ENCODE results near the gene MAMDC4.
A peak's percentile ranks its signal among the peaks of the same experiment; 100 is the strongest.
"Not testable (repeated sequence)": the region's sequence is repeated elsewhere in the genome, so short reads cannot be mapped to it uniquely, and the experiment has no call there.

The MAMDC4 gene

GRCh38 chr9:136851941-136852663, at the start of gene MAMDC4:
MAMDC4 (plus strand) TSS chr9:136852346; CDS start chr9:136852417, 71 bp downstream.
- DNase-seq: no peak

- DNase-seq: not testable (repeated sequence)
Measured at GRCh38 chr9:136803009-136803550, 49.1 kb upstream of the MAMDC4 start.

GRCh38 chr9:136803551-136804508, 48.3 kb upstream of the MAMDC4 start:
- no peak for DNase-seq

GRCh38 chr9:136804509-136805206, 47.5 kb upstream of the MAMDC4 start:
- DNase-seq: no peak

- DNase-seq: no peak
Measured at GRCh38 chr9:136805207-136805740, 46.9 kb upstream of the MAMDC4 start.

- DNase-seq: no peak
Measured at GRCh38 chr9:136806067-136806466, 46.1 kb upstream of the MAMDC4 start.

GRCh38 chr9:136806631-136807201, 45.4 kb upstream of the MAMDC4 start:
- no peak for DNase-seq

GRCh38 chr9:136807281-136808074, 44.7 kb upstream of the MAMDC4 start, which contains the start of gene RABL6:
RABL6 (plus strand) TSS chr9:136807948; CDS start chr9:136808197, 249 bp downstream.
- peak; percentile 90 for DNase-seq

GRCh38 chr9:136808075-136808805, 43.9 kb upstream of the MAMDC4 start:
- peak; percentile 65 for DNase-seq

- DNase-seq: no peak
Measured at GRCh38 chr9:136808806-136809158, 43.4 kb upstream of the MAMDC4 start.

- no peak for DNase-seq
Measured at GRCh38 chr9:136814725-136815421, 37.3 kb upstream of the MAMDC4 start.

GRCh38 chr9:136815422-136815782, 36.7 kb upstream of the MAMDC4 start:
- no peak for DNase-seq

- DNase-seq: no peak
Measured at GRCh38 chr9:136820971-136821825, 30.9 kb upstream of the MAMDC4 start.

GRCh38 chr9:136821826-136822544, 30.2 kb upstream of the MAMDC4 start:
- no peak for DNase-seq

GRCh38 chr9:136823136-136824046, 28.8 kb upstream of the MAMDC4 start:
- DNase-seq: no peak

GRCh38 chr9:136824496-136825225, 27.5 kb upstream of the MAMDC4 start:
- no peak for DNase-seq

All from NCI-H69 (cell line).